NCI-H524 treated with DMSO at 0.1 percent for 48 hours (cell line): Measurements from ENCODE around the gene EBP.

ENCODE experiments used
- DNase-seq: peaks from one replicate; lab custom pipeline; 2025; lab: John Stamatoyannopoulos, UW

EBP gene

GRCh38 chrX:48521353-48522243 is at the start of gene EBP:
TSS of gene EBP (plus strand) at chrX:48521808. CDS start at chrX:48523772, 1,964 bp downstream.
- DNase-seq = peak; percentile 97

DNA sequence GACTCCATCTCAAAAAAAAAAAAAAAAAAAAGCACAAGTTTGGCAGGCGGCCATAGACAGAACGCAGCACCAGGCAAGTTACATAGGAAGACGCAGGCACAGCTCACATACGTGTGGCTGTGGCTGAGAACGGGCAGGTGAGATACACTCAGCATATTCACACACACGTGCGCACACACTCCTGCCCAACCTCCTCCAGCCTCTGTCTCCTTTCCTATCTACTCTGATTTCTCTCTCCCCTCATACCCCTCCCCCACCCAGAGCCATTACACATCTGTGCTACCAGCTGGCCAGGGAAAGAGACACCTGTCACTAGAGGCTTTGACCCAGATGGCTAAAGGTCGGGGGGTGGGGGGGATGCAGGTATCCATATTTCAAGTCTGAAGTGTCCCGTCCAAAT is 49.4 kb upstream of the EBP start:
- DNase-seq = peak; percentile 62

DNA sequence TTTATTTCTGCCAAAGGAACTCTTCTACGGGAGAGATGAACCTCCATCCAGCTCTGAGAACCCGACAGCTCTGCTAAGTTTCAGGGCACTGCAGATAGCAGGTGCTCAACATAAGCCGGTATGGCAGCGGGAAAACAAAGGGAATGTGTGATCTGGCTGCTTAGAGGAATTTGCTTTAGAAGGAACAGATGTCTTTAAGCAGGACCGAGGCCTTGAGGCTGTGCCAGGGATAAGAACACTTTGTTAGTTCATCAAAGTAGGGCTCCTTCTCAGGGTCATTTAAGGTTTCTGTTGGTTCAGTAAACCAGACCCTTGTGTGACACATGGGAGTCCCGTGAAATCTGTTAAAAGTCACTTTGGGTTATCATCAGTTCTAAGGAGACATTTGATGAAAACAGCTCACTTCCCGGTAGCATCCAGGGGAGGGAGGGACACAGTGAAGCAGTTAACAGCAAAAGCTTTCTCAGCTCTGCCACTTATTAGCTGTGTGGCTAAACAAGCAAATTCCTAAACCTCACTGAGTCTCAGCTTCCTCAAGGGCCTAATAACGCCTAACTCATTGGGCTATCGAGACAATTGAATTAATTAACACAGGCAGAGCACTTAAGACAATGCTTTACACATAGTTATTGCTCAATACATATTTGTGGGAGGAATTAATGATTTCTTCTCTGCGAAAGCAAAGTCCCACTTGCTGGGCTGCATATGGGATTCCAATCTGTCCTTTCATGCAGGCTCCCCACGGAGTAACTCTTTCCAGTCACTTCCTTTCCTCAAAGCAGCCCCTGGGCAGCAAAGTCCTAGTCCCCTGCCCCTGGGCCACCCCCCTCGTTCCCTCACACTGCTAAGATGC is 48.5 kb upstream of the EBP start:
- DNase-seq = peak; percentile 92

DNA sequence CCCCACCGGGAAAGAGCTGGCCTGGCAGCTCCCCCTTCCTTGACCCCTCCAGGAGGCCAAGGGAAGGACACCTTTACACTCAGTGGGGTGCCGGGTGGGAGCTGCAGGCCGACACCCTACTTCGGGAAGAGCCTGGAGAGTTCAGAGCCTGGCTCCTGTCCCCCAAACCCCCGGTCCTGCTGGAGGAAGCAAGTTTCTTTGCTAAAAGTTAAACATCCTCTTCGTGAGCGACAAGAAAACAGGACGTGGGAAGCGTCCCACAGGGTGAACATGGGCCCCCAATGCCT is 48.0 kb upstream of the EBP start:
- DNase-seq = no peak

- no peak for DNase-seq
Measured at GRCh38 chrX:48474127-48474526, 47.5 kb upstream of the EBP start.

GRCh38 chrX:48474581-48474980 is 47.0 kb upstream of the EBP start:
- no peak for DNase-seq

DNA sequence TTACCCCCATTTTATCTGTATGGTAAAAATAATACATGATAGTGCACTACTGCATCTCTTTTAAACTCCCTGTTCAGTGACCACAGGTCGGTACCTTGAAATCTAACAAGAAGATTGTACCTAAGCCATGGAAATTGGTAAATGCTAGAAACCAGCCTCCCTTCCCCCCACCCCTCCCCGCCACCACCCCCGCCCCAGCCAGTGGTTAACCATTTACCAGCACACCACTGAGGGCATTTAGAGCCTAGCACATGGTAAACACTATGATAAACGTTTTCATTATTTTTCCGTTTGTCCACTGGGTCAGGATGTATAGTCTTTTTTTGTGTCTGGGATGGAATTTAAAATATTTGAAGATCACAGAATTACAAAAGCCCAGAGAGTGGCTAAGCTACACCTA is 46.3 kb upstream of the EBP start:
- DNase-seq = no peak

DNA sequence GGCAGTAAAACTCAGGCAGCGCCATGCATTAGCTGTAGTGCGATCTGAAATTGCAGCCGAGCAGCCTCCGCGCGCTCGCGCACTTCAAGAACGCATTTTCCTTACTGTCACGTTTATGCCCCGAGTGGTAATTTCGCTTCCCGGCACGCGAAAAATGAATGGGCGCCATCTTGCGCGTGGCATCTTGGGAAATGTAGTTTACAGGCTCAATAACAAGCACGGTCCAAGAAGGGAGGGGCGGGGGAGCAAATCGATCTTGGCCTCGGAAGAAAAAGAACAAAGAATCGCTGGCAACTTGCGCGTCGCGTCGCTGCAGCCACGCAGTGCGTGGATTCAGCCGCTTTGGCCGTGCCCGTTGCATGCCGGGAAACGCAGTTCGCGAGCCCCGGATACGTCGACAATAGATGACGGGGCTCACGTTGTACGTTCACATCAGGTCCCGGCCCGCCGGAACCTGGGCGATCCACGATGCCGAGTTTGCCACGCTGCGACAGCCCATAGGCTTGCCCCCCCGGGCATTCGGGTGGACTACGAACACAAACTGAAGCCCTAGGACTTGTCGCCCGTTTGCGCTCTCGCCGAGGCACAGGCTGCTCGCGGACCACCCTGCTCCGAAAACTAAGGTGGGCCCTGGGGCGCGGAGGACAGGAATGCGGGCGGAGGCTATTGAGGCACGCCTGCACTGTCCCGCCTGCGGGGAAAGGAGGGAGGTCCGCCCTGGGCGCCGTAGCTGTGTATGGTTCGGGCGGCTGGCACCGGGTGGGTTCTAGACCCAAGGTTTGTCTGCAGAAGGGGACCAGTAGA is 45.6 kb upstream of the EBP start, which contains the start of gene FTSJ1:
FTSJ1 (plus strand) TSS at position 426 of the 804 bp plus-strand sequence. CDS start 1,849 bp downstream, outside the sequence.
- peak; percentile 85 for DNase-seq

DNA sequence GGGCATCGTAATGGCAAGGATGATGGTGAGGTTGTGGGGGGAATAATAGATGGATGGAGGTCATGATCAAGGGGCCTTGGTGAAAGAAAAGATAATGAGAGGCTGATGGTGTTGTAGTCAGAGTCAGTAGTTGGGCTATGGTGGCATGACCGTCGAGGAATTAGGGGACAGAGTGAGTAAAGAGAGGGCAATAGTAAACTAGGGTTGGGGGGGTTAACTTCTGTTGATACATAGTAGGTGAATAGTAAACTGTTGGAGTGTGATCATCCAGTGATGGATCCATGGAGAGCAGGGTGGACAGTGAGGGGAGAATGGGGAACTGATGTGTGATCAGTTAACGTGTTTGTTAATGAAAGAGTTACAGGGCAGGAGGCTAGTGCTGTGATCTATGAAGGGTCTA is 44.7 kb upstream of the EBP start:
- no peak for DNase-seq

- DNase-seq = no peak
Measured at GRCh38 chrX:48477960-48478755, 43.5 kb upstream of the EBP start.

GRCh38 chrX:48478806-48479205 is 42.8 kb upstream of the EBP start:
- DNase-seq = no peak

DNA sequence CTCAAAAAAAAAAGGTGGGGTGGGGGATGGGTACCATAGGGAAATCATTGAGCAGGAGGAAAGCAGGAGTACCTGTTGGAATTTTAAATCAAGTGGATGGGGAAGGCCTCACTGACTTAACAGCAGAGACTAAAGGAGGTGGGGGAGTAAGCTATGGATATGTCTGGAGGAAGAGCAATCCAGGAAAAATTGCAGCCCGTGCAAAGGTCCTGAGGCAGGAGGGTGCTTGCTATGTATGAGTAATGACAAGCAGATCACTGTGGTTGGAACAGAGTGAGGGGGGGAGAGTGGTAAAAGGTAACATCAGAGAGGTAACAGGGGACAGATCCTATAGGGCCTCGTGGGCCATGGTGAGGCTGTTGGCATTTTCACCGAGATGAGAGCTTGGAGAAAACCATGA is 41.5 kb upstream of the EBP start:
- DNase-seq = no peak

GRCh38 chrX:48480583-48480982 is 41.0 kb upstream of the EBP start:
- DNase-seq = no peak

GRCh38 chrX:48482526-48482925 is 39.1 kb upstream of the EBP start:
- no peak for DNase-seq

DNA sequence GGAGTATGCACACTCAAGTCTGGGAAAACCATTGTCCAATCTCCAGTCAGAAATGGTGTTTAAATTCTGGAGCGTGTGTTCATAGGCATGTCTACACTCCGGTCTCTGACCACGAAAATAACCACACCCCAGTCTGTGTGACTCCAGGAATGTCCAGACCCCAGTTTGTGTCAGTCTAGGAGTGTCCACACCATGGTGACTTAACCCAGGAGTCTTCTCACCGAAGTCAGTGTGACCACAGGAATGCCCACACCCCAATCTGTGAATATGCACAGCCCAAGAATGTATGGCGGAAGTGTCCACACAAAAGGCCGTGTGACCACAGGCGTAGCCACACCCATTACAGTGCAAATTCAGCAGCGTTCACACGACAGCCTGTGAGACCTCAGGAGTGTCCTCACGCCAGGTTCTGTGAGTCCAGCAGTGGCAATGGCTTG is 34.2 kb upstream of the EBP start:
- no peak for DNase-seq

DNA sequence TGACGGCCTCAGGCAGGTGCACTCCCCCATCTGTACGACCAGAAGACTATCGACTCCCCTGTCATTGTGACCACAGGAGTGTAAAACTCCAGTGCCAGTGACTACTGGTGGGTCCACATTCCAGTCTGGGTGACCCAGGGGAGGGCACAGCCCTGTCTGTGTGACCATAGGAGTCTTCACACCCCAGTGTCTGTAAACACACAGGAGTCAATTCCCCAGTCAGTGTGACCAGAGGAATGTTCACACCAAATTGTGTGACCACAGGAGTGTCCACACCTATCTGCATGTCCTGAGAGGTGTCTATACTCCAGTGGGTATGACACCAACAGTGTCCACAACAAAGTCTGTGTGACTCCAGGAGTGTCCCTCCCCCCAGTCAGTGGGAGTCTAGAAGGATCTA is 33.6 kb upstream of the EBP start:
- no peak for DNase-seq

DNA sequence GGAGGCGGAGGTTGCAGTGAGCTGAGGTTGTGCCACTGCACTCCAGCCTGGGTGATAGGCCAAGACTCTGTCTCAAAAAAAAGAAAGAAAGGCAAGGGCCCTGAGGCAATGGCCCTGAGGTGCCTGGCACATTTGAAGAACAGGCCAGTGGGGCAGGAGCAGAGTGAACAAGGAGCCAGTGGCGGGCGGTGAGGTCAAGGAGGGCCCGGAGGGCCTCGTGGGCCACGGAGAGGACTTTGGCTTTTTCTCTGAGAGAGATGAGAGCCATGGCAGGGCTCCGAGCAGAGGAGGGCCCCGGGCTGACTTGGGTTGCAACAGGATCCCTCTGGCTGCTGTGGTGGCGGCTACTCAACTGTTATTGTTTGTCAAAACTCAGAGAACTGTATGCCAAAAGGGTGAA is 32.3 kb upstream of the EBP start:
- no peak for DNase-seq

DNA sequence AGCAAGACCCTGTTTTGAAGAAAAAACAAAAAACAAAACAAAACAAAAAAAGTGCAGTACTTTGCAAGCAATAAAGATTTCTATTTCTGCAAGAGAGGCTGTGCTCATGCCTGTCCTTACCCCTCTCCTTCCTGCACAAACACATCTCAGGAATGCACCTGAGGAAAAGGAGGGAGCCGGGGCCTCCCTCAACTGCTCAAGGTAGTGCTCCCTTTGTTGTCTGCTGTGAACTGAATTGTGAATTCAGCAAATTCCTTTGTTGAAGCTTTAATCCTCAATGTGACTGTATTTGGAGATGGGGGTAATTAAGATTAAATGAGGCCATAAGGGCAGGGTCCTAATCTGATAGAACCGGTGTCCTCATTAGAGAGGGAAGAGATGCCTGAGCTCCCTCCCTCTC is 31.7 kb upstream of the EBP start:
- no peak for DNase-seq

GRCh38 chrX:48490661-48491060 is 30.9 kb upstream of the EBP start:
- no peak for DNase-seq

- no peak for DNase-seq
Measured at GRCh38 chrX:48491809-48492208, 29.8 kb upstream of the EBP start.

DNA sequence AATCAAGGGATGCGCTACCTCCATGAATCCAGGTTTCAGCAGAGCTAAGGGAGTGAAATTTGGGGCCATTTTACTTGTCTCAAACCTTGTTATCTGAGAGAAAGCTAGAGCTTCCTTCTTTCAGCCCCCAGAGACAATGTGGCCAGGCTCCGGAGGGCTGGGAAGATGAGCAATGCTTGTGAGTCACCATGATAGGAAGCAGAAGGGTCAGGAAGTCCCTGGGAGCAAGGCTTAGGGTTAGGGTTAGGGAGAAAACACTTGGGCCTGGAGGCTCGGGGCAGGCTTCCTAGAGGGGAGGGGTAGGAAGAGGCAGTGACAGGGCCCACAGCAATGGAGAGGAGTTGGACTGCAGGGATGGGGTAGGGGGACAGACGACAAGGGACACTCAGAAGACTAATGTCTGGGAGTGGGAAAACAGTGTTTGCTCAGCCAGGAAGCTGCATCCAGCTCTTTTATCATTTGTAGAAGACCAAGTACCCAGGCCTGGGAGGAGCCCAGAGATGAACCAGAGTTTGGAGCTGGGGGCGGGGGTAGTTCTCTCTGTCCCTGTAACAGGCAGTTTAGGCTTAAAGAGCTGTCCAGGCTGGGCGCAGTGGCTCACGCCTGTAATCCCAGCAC is 29.2 kb upstream of the EBP start:
- no peak for DNase-seq
